ENCODE results near the gene ISY1.
"Not testable (repeated sequence)": the region's sequence is repeated elsewhere in the genome, so short reads cannot be mapped to it uniquely, and the experiment has no call there.

ISY1 gene

DNA sequence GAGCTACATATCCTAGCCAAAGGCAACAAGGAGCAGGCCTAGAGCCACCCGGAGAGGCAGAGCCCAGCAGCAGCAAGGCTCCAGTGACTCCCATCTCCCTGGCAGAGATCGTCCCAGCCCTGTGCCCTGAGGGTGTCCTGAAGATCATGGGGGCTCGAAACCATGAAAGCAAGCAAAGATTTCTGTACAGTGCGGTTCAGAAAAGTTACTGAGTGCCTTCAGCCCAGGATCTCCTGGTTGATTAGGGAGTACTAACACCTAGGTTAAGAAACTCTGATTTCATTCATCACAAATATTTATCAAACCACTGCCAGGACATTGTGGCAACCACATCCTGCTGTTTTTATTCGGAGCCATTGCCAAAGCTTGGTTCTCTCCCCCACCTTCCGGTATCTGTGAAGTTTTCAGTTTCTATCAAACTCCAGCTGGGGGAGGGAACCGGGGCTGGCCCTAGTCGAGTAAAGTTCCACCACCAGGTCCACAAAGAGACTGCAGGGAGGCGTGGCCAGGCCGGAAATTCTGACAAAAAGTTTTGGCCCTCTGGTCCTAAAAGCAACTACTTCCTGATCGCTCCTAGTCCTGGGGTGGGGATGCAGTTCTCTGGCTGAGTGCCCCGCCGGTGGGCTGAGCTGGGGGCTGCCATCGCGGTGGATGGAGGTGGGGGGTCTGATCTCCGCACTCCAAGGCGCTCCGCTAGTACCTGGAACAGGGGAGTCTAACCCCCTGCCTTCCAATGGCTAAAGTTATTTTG is 40.4 kb downstream of the ISY1 start:
- peak; percentile 88 for DNase-seq

DNA sequence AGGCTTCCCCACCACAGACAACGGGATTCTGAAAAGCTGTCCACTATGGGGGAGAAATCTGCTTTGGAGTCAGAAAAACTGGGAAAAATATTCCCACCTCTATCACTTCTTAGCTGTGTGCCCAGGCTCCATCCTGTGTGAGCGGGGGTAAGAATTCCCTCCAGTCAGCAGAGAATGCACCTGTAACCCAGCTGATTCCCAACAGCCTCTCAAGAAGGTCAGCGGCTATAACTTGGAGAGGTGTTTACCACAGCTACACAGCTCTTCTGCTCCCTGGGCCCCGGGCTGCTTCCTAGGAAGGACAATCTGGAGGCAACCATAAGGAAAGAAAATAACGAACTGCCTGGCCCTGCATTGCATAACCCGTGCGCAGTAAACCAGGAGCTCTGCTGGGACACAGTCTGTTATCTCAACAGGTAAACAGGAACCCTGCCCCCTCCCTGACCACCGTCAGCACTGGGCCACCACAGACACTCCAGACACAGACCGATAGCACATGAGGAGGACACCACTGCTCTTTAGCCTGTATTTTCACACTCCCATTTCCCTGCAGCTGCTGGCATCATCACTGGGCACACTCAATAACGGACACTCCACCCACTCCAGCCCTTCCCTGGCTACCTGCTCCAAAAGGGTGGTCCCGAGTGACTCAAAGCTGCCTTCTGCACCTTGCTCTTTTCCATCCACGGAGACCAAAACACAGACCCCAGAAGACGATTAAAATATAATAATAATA is 41.3 kb downstream of the ISY1 start:
- DNase-seq: no peak

DNA sequence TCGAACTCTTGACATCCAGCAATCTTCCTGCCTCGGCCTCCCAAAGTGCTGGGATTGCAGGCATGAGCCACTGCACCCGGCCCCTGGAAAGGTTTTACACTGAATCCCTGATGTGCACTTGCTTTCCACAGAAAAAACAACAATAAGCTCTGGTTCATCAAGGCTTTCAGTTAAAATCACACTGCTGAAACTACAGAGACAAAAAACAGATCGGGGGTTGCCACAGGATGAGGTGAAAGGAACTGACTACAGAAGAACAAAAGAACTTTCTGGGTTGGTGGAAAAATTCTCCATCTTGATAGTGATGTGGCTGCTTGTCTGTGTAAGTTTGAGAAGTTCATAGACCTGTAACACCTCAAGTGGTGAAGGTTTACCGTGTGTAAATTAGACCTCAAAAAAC is 42.1 kb downstream of the ISY1 start:
- DNase-seq: no peak

DNA sequence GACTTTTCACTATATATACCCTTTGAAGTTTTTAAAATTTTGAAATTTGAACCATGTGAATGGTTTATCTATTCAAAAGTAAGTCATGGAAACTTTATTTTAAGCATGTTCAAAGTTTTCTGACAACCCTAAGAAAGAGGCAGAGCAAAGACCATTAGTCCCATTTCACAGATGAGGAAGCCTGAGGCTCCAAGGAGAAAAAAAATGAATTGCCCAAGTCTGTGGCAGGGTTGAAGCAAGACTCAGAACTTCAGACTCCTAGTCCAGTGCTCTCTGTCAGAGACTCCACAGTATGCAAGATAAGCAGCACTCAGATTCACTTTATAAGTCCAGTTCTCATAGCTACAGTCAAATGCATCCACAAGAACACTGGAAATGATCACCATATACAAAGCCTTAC is 43.7 kb downstream of the ISY1 start:
- DNase-seq: no peak

DNA sequence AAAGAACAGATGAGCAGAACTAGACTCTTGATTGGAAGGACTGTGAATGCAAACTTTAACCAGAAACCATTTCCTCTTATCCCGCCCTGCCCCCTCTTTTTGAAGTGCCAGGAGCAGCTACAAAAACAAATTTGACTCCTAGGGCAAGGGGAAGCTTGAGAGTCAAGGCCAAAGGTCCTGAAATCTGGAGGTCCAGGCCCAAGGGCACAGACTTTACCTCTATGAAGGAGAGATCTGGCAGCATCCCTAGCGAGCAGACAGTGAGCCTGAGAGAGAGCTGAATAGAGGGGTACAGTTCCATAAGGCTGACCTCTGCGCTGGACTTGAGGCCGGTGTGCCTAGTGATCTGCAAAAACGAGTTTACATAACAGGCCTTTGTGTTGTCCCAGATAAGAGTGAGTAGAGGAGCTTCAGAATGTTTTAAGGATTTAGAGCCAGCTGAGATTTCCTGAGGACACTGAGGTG is 44.3 kb downstream of the ISY1 start:
- DNase-seq: no peak

DNA sequence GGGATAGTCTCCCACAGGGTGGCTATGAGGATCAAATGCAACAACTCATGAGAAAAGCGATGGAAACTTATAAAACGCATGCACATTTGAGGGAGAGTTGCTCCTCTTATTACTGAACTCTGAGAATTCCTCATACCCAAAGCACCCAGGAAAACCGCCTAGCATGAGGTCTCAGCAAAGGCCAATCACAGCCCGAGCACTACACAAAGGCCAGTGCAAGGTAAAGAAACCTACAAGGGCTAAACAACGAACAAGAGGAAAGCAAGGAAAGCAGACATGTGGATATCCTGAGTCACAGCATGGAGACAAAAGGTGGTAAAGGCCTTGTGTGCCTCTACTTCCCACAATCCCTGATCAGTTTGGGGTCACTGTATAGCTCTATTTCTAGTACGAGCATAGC is 46.4 kb downstream of the ISY1 start:
- no peak for DNase-seq

DNA sequence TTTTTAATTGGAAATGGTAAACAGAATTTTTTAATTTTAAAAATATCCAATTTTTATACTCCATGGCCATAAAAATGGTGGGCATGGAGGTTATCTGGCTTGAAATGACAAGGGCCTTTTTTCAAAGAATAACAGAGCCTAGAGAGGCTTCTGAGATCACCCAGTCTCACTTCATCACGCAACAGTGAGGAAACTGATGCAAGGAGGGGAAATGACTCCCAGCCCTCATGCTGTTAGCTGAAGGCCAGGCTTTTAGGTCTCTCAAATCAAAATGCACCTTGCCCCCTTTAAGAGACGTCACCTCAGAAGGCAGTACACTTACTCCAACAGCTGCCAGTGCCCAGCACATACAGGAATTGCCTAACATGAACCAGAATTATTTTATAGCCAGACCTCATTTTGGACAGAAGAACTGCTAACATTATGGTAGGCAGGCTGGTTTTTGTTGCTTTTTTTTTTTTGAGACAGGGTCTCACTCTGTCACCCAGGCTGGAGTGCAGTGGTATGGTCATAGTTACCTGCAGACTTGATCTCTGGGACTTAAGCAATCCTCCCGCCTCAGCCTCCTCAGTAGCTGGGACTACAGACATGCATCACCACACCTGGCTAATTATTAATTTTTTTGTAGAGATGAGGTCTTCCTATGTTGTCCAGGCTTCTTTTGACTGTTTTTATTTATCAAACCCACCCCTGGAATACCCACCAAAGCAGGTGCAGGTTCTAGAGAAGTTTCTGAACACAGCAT is 48.4 kb downstream of the ISY1 start:
- DNase-seq: peak; percentile 56

DNA sequence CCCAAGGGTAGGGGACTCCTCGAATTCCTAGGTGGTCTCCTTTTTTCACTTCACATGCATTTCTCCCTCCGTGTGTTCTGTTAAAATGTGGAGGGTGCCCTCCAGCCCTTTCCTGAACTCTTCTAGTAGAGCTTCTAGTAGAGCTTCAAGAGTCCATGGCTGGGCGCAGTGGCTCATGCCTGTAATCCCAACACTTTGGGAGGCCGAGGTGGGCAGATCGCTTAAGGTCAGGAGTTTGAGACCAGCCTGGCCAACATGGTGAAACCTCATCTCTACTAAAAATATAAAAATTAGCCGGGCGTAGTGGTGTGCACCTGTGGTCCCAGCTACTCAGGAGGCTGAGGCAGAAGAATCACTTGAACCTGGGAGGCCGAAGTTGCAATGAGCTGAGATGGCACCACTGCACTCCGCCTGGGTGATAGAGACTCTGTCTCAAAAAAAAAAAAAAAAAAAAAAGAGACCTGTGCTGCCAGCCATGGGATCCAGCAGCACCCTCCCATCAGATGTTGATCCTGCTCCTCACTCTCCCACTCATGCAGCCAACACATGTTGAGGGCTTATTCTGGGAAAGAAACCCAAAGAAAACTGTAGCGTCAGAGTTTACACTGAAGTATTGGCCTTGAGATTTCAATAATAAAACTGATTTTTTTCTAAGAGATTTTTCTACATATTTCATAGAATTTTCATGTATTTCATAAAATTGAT is 49.6 kb downstream of the ISY1 start:
- DNase-seq: not testable (repeated sequence)

DNA sequence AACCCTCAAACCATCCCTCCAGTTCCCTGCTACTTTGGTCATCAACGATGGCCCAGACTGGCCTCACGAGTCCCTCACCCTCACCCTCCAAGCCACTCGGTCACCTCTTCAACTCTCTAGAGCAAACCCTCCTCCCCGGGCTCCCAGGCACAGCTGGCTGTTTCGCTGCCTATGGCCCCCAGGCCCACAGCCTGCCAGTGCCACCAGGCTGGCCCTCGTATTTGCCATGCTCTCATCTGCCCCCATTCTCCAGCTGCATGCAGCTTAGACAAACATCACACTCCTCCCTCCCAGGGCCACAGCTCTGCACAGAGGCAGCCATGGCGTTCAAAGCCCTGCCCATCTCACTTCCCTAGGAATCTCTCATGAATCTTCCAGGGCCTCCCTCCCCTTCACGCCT is 53.1 kb downstream of the ISY1 start:
- DNase-seq: no peak

DNA sequence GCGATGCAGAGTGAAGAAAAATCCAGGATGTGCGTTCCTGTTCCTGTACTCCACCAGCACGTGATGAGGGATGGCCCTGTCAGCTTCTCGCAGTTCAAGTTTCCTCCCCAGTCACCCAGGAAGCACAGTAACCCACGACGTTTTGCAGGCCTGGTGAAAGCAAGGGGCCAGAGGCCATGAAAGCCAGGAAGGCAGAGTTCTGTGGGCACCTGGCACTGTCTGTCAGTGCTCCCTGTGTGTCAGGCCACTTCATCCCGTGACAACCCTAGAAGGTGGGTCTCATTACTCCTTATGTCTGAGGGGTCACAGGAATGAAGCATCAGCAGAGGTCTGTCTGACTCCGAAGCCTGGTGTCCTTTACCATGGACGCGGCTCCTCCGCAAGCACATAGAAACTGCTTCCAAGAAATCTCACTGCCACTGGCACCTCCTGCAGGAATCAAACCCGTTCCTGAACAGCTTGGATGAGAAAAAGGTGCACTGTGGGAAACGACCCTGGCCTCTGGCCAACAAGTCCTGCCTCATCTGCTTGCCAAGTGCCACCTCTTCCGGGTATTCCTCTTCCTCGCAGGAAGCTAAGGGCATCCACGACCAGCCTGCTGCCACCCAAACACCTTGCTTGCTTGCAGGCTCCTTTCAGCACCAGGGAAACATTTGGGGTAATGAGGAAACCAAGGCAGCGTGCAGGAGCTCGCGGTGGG is 53.8 kb downstream of the ISY1 start:
- no peak for DNase-seq

DNA sequence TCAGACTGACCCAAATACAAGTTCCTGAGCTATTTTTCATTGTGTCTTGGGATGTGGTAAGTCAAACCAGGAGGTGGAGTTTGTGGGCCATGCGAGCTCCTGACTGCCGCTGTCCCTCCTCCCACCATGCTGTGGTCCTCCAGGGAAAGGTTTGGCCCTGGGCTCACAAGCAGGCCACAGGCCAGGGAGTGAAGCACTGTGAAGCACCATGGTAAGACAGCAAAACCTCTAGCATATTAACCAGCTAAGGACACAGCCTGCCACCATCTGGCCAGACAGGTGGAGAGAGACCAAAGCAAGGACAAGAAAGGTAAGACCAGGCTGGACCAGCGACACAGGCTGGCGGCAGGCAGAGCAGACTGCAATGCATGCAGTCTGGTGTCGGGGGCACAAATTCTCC is 54.5 kb downstream of the ISY1 start:
- DNase-seq: no peak

DNA sequence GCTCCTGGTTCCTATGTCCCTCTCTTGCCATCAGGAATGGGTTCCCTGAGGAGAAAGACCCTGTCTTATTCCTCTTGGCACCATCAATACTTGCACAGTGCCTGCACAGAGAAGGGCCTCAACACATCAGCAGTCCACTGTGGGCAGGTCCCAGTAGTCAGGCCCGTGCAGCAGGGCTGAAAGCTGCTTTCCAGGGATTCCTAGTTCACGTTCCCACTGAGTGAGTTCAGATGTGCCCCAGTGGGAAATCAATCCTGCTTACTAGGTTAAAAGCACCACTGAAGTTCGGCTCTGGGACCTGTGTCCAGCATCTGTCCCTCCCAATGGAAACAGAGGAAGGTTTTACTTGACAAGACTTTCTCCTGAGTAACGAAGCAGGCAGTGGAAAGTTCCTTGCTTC is 55.0 kb downstream of the ISY1 start:
- no peak for DNase-seq

DNA sequence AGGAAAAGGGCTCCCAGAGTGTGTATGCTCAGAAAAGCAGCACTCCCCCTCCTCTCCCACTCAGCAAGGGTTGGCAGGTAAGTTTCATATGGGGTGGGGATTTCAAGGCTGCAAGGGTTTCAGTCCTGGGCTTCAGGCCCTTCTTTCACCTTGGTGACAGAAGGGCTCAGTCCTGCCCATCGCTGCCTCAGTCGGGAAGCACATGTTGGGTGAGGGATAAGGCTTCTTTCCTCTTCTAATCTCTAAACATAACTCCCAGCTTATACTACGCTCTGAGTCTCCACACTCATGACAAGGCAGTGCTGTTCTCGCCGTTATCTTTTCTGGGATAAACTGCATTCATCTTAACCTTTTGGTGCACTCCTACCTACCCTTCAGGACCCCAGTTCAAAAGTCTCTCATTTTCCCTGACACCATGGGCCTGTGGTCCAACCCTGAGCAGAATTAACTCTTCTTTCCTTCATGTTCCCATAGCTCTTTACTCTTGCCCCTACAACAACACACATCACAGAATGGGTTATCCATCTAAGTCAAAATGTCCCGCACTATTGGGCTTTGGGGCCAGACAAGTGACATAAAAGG is 56.3 kb downstream of the ISY1 start:
- DNase-seq: no peak

DNA sequence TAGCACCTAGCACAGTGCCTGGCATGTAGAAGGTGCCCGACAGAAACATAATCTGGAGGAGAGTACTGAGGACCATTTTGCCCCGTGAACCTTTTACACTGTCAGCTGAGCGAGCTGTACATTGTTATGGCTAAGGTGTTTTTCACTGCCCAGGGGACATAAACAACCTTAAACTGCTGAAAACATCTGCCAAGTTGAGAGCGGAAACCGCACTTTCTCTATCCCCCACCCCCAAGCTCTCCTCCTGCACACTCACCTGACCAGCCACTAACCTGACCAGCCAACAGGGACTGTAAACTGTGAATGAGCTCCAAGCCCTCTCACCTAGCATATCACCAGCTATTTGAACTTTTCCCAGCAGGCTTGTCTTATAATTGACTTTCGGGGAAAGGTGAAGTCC is 56.8 kb downstream of the ISY1 start:
- no peak for DNase-seq

DNA sequence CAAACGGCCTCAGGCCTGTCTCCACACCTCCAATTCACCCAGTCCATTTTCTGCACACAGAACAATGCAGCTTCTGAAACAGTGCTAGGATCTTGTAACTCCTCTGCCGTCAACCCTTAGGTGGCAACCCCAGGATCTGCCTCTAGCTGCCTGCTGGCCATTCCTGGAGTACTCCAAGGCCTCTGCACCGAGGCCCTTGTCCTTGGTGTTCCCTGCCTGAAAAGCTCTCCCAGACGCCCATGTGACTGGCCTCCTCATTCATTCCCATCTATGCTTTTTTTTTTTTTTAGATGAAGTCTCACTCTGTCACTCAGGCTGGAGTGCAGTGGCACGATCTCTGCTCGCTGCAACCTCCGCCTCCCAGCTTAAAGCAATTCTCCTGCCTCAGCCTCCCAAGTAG is 57.6 kb downstream of the ISY1 start:
- no peak for DNase-seq

DNA sequence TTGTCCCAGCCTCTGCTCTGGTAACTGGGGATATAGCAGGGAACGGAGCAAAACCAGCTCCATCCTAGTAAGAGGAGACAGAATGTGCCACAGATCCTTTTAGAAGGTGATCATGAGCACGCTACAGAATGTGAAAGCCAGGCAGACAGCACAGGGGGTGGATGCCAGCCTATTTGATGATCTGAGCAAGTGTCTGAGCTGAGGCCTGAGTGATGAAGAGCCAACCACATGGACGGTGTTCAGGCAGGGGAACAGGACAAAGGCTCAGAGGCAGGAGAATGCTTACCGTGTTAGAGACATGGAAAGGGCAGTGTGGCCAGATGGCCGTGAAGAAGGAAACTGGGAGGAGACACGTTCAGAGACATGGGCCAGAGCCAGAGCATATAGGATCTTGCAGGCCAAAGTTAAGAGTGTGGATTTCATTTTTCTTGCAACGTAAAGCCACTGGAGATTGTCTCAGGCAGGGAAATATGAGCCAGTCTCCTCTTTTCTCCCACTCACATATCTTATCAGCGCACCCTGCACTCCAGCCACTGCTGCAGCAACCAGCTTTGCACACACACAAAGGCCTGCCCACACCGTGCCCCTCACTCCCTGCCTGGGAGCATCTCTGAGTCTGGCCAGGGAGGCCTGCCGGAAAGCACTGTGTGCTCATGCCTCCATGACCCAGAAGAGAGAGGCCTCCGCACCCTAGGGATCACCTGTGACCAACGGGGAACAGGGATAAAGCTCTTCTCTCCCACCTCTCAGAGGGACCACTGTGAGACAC is 59.3 kb downstream of the ISY1 start:
- no peak for DNase-seq

DNA sequence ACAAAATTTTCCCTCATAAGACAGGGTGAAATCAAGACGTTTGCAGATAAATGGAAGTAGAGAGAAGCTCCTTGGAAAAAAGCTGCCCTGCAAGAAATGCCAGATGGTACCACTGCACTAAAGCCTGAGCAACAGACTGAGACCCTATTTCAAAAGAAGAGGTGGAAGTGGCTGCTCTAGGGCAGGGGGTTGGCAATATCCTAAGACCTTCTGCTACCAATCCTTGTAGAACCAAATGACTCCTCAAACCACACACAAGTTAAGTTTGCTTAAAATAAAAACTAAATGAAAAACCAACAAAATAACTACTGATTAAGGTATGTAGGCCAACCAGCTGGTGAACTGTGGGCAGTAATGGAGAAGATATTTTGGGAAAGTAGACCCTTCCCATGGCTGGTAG is 60.6 kb downstream of the ISY1 start:
- no peak for DNase-seq

DNA sequence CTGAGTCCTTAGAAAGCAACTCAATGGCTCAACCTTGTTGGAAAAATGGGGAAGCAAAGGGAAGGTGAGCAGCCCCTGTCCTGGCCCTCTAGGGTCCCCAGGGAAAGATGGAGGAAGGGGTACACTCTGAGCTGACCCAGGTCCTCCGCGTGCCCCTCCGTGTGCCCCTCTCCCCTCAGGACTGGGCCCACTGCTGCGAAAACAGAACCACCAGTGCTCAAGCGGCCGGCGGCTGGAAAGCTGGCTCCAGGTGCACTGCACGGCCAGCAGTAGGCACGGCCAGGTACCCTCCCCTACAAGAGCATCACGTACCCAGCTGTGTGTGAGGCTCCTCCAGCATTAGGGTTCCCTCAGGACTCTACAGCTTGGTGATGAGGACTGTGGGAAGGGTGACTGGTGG is 65.6 kb downstream of the ISY1 start:
- no peak for DNase-seq

DNA sequence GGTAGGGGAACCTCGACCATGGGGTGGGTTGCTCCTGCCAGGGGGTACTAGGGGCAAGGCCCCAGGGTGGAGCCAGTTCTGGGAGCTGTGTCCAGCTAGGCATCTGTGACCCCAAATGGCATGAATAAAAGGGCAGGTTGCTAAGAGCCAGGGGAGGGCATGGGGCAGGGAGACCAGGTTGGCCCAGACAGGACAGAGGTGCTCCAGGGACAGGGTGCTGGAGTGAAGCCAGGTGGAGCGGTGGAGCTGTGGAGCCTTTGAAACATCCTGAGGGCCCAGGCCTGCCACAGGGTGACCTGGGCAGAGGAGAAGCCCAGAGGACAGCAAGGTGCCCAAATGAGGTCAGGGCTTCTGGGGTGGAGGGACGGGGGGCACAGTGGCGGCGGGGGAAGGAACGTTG is 72.6 kb downstream of the ISY1 start:
- DNase-seq: not testable (repeated sequence)

DNA sequence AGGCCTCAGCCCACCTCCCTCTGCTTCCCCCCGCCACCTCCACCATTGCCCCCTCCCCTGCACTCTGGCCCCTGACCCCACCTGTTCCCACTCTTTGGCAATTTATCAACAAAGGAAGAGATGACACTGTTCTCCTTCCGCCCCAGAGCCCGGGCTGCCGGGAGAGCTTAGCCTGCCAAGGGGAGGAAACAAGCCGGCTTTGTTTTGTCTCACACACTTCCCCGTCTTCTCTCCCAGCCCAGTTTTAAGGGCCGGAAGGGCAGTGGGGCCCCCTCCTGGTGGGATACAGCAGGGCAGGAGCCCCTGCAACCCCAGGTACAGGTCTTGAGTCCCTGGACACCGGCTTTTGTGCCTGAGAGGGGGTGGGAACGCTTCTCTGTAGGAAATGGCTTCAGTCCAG is 73.0 kb downstream of the ISY1 start:
- DNase-seq: not testable (repeated sequence)

DNA sequence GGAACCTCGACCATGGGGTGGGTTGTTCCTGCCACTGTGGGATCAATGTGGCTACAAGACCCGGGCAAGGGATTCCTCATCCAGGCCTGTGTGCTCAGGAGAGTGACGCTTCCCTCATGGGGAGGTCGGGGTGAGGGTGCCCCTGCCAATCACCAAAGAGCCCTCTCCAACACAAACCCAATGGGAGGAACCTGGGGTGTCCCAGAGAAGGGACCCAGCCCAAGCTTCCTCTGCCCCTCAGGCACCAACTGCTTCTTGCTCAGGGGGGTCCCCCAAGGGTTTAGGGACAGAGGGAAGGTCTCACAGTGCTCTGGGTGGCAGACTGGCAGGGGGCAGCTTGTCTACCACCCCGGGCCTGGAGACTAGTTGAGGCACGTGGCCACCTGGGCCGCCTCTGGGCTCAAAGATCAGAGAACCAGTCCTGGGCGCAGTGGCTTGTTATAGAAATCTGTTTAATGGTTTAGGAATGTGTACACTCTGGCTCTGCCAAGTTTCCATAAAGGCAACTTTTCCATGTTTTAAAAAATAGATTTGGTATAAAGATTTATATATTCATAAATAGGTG is 73.6 kb downstream of the ISY1 start:
- peak; percentile 6 for DNase-seq

All from fibroblast of skin of abdomen (primary cell).